ENCODE results near the gene CEP250.
A peak's percentile ranks its signal among the peaks of the same experiment; 100 is the strongest.

CEP250 gene

GRCh38 chr20:35454881-35455609, at the start of gene CEP250:
CEP250 (plus strand) TSS chr20:35455598; CDS start chr20:35462368, 6,770 bp downstream.
- ATAC-seq: peak; percentile 98
- Mint-ChIP-seq H3K36me3 (ENCODE audit: low read depth) (no peaks in the 10 kb centered on the region), H3K27ac (peak within 1 kb of the TSS; percentile 99), H3K4me1 (peaks cover 31% of the 10 kb centered on the region), H3K4me3 (peak within 1 kb of the TSS; percentile 90), H3K27me3 (no peaks in the 10 kb centered on the region), H3K9me3 (no peaks in the 10 kb centered on the region)
- peak; percentile 94 for DNase-seq

- ATAC-seq: no peak
- DNase-seq: no peak
- Mint-ChIP-seq H3K4me1 (peaks cover 29% of the 10 kb centered on the region), H3K4me3 (no peak overlapping the region), H3K9me3 (peaks cover 11% of the 10 kb centered on the region), H3K36me3 (ENCODE audit: low read depth) (peaks cover 51% of the 10 kb centered on the region), H3K27ac (no peak overlapping the region), H3K27me3 (no peaks in the 10 kb centered on the region)
These were observed 49.6 kb upstream of the CEP250 start for GRCh38 chr20:35405775-35406174.

GRCh38 chr20:35408270-35408669, 47.1 kb upstream of the CEP250 start:
- DNase-seq (no peak), ATAC-seq (no peak)
- no peaks in the 10 kb centered on the region for H3K27me3 Mint-ChIP-seq
- peaks cover 11% of the 10 kb centered on the region for H3K9me3 Mint-ChIP-seq
- no peak overlapping the region for H3K4me3 Mint-ChIP-seq
- peaks cover 56% of the 10 kb centered on the region for H3K36me3 Mint-ChIP-seq (ENCODE audit: low read depth)
- H3K27ac Mint-ChIP-seq: no peak overlapping the region
- peaks cover 41% of the 10 kb centered on the region for H3K4me1 Mint-ChIP-seq

- ATAC-seq (no peak), DNase-seq (no peak)
- peaks cover 11% of the 10 kb centered on the region for H3K9me3 Mint-ChIP-seq
- peaks cover 37% of the 10 kb centered on the region for H3K4me1 Mint-ChIP-seq
- no peaks in the 10 kb centered on the region for H3K27me3 Mint-ChIP-seq
- H3K36me3 Mint-ChIP-seq (ENCODE audit: low read depth): peaks cover 50% of the 10 kb centered on the region
- H3K4me3 Mint-ChIP-seq: no peak overlapping the region
- no peak overlapping the region for H3K27ac Mint-ChIP-seq
These were observed 45.9 kb upstream of the CEP250 start for GRCh38 chr20:35409542-35409941.

- peaks cover 41% of the 10 kb centered on the region for H3K36me3 Mint-ChIP-seq (ENCODE audit: low read depth)
- H3K27ac Mint-ChIP-seq: peak overlapping the region; percentile 95
- peaks cover 8% of the 10 kb centered on the region for H3K9me3 Mint-ChIP-seq
- peaks cover 28% of the 10 kb centered on the region for H3K4me1 Mint-ChIP-seq
- DNase-seq (no peak), ATAC-seq (no peak)
- no peaks in the 10 kb centered on the region for H3K27me3 Mint-ChIP-seq
- peak overlapping the region; percentile 95 for H3K4me3 Mint-ChIP-seq
These were observed 44.8 kb upstream of the CEP250 start for GRCh38 chr20:35410613-35411012.

- no peak for ATAC-seq
- DNase-seq: no peak
- Mint-ChIP-seq H3K4me1 (no peaks in the 10 kb centered on the region), H3K4me3 (no peak overlapping the region), H3K36me3 (ENCODE audit: low read depth) (no peaks in the 10 kb centered on the region), H3K27ac (no peak overlapping the region), H3K27me3 (peaks cover 9% of the 10 kb centered on the region), H3K9me3 (no peaks in the 10 kb centered on the region)
These were observed 34.1 kb upstream of the CEP250 start for GRCh38 chr20:35421322-35421721.

- Mint-ChIP-seq H3K36me3 (ENCODE audit: low read depth) (no peaks in the 10 kb centered on the region), H3K4me1 (no peaks in the 10 kb centered on the region), H3K27me3 (no peaks in the 10 kb centered on the region), H3K9me3 (no peaks in the 10 kb centered on the region), H3K4me3 (no peak overlapping the region), H3K27ac (no peak overlapping the region)
- no peak for ATAC-seq
- no peak for DNase-seq
These were observed 23.6 kb upstream of the CEP250 start for GRCh38 chr20:35431621-35432429.

- ATAC-seq: no peak
- Mint-ChIP-seq H3K27ac (no peak overlapping the region), H3K9me3 (no peaks in the 10 kb centered on the region), H3K36me3 (ENCODE audit: low read depth) (no peaks in the 10 kb centered on the region), H3K4me1 (no peaks in the 10 kb centered on the region), H3K27me3 (no peaks in the 10 kb centered on the region), H3K4me3 (no peak overlapping the region)
- no peak for DNase-seq
These were observed 23.0 kb upstream of the CEP250 start for GRCh38 chr20:35432430-35432735.

- Mint-ChIP-seq H3K27ac (no peak overlapping the region), H3K9me3 (no peaks in the 10 kb centered on the region), H3K36me3 (ENCODE audit: low read depth) (no peaks in the 10 kb centered on the region), H3K27me3 (no peaks in the 10 kb centered on the region), H3K4me3 (no peak overlapping the region), H3K4me1 (no peaks in the 10 kb centered on the region)
- ATAC-seq (no peak), DNase-seq (no peak)
These were observed 22.1 kb upstream of the CEP250 start for GRCh38 chr20:35433337-35433736.

- Mint-ChIP-seq H3K27me3 (no peaks in the 10 kb centered on the region), H3K9me3 (no peaks in the 10 kb centered on the region), H3K36me3 (ENCODE audit: low read depth) (no peaks in the 10 kb centered on the region), H3K4me3 (no peak overlapping the region), H3K4me1 (no peaks in the 10 kb centered on the region), H3K27ac (no peak overlapping the region)
- DNase-seq: no peak
- no peak for ATAC-seq
These were observed 21.1 kb upstream of the CEP250 start for GRCh38 chr20:35434085-35435005.

- no peaks in the 10 kb centered on the region for H3K36me3 Mint-ChIP-seq (ENCODE audit: low read depth)
- H3K9me3 Mint-ChIP-seq: no peaks in the 10 kb centered on the region
- H3K4me1 Mint-ChIP-seq: peaks cover 2% of the 10 kb centered on the region
- peaks cover 7% of the 10 kb centered on the region for H3K27me3 Mint-ChIP-seq
- DNase-seq (no peak), ATAC-seq (no peak)
- no peak overlapping the region for H3K27ac Mint-ChIP-seq
- H3K4me3 Mint-ChIP-seq: no peak overlapping the region
These were observed 19.2 kb upstream of the CEP250 start for GRCh38 chr20:35436177-35436573.

GRCh38 chr20:35437599-35437998, 17.8 kb upstream of the CEP250 start:
- Mint-ChIP-seq H3K27ac (no peak overlapping the region), H3K4me3 (no peak overlapping the region), H3K4me1 (peaks cover 2% of the 10 kb centered on the region), H3K27me3 (peaks cover 7% of the 10 kb centered on the region), H3K9me3 (no peaks in the 10 kb centered on the region), H3K36me3 (ENCODE audit: low read depth) (no peaks in the 10 kb centered on the region)
- DNase-seq (no peak), ATAC-seq (no peak)

GRCh38 chr20:35443003-35443402, 12.4 kb upstream of the CEP250 start:
- Mint-ChIP-seq H3K4me3 (no peak overlapping the region), H3K27me3 (peaks cover 8% of the 10 kb centered on the region), H3K27ac (no peak overlapping the region), H3K4me1 (peaks cover 5% of the 10 kb centered on the region), H3K9me3 (no peaks in the 10 kb centered on the region), H3K36me3 (ENCODE audit: low read depth) (no peaks in the 10 kb centered on the region)
- DNase-seq (no peak), ATAC-seq (no peak)

- no peak overlapping the region for H3K27ac Mint-ChIP-seq
These were observed 11.2 kb upstream of the CEP250 start for GRCh38 chr20:35444226-35444625.

More at GRCh38 chr20:35444226-35444625, 11.2 kb upstream of the CEP250 start:
- Mint-ChIP-seq H3K27me3 (peaks cover 8% of the 10 kb centered on the region), H3K4me3 (no peak overlapping the region), H3K36me3 (ENCODE audit: low read depth) (no peaks in the 10 kb centered on the region), H3K9me3 (no peaks in the 10 kb centered on the region), H3K4me1 (peaks cover 5% of the 10 kb centered on the region)
- no peak for DNase-seq
- ATAC-seq: no peak
